Measurements from ENCODE around the gene OR10H3. TPM values are rescaled to one million over a fixed set of nuclear protein-coding genes. Genes with fewer than 3 reads are reported as not detected.

OR10H3 gene
- total RNA-seq: not detected in 2 replicates

GRCh38 chr19:15737722-15738121 lies at the start of gene OR10H3:
OR10H3 (plus strand) TSS chr19:15737985; CDS start chr19:15741393, 3,408 bp downstream.

GRCh38 chr19:15727724-15728123 lies 10.1 kb upstream of the OR10H3 start, which contains the start of gene OR10H2:
OR10H2 (plus strand) TSS chr19:15728024; CDS start chr19:15728044, 20 bp downstream.

GRCh38 chr19:15787611-15788155 lies 49.9 kb downstream of the OR10H3 start, which contains the start of gene OR10H5:
OR10H5 (plus strand) TSS chr19:15787661; CDS start chr19:15794049, 6,388 bp downstream.

Other genes starting within 250 kb of the OR10H3 start
- gene CYP4F22, start 229.5 kb upstream of the OR10H3 start, total RNA-seq: not detected in 2 replicates
- gene CYP4F8, start 122.8 kb upstream of the OR10H3 start, total RNA-seq: 0.14 TPM in 1 of 2 replicates, not detected in the other
- gene CYP4F3, start 97.1 kb upstream of the OR10H3 start, total RNA-seq: not detected in 2 replicates
- gene CYP4F12, start 64.9 kb upstream of the OR10H3 start, total RNA-seq: 0.18 TPM in 1 of 2 replicates, not detected in the other
- gene OR10H2, start 10.0 kb upstream of the OR10H3 start, total RNA-seq: not detected in 2 replicates
- not detected in 2 replicates for gene OR10H5, start 49.7 kb downstream of the OR10H3 start, total RNA-seq
- gene OR10H1, start 77.7 kb downstream of the OR10H3 start, total RNA-seq: not detected in 2 replicates
- gene CYP4F2, start 160.1 kb downstream of the OR10H3 start, total RNA-seq: not detected in 2 replicates
- not detected in 2 replicates for gene CYP4F11, start 196.5 kb downstream of the OR10H3 start, total RNA-seq
- gene OR10H4, start 211.0 kb downstream of the OR10H3 start, total RNA-seq: not detected in 2 replicates